AG09319 (cell line): ENCODE results near the gene NRP2.

Source experiments
- DNase-seq: peaks from one replicate; pipeline ENCODE4 v3.0.0-alpha.2; 2010; ENCODE audit warnings: low read depth; ENCODE audit errors: extremely low read depth
- TF ChIP-seq, protein P1 (sequence below): IDR thresholded peaks from 2 replicates; pipeline ENCODE4 v1.5.1; 2011; ENCODE audit warnings: low read depth, mild to moderate bottlenecking, inconsistent platforms, low read length, moderate library complexity

Gene NRP2

DNA sequence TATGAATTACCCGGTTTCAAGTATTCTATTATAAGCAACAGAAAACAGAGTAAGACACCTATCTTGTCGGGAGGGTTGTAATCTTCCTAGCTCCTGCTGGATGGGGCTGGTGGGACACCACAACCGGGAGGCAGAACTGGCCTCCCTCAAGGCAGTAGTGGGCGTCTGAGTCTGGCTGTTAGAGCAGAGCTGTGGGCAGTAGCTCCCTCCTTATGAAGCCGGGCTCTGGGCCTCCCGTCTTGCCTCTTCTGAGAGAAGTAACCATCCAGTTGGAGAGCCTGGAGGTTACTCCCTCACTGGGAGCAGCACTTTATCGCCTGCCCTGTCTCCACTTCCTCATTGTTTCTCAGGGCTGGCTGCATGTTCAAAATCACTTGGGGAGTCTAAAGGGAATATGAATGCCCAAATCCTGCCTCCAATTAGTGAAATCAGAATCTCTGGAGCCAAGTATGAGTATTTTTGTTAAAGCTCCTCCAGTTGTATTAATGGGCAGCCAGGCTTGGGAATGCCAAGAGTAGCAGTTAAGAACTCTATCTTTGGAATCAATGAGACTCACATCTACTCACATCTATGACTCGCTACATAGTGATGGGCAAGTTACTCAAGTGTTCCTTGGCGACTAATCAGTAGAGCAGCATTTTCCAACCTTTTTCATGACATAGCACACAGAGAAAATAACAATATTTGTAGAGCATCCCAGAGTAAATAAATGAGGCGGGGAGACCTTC, 27.3 kb upstream of the NRP2 start:
- DNase-seq = no peak
- TF ChIP-seq, protein P1, sequence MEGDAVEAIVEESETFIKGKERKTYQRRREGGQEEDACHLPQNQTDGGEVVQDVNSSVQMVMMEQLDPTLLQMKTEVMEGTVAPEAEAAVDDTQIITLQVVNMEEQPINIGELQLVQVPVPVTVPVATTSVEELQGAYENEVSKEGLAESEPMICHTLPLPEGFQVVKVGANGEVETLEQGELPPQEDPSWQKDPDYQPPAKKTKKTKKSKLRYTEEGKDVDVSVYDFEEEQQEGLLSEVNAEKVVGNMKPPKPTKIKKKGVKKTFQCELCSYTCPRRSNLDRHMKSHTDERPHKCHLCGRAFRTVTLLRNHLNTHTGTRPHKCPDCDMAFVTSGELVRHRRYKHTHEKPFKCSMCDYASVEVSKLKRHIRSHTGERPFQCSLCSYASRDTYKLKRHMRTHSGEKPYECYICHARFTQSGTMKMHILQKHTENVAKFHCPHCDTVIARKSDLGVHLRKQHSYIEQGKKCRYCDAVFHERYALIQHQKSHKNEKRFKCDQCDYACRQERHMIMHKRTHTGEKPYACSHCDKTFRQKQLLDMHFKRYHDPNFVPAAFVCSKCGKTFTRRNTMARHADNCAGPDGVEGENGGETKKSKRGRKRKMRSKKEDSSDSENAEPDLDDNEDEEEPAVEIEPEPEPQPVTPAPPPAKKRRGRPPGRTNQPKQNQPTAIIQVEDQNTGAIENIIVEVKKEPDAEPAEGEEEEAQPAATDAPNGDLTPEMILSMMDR = no peak

DNA sequence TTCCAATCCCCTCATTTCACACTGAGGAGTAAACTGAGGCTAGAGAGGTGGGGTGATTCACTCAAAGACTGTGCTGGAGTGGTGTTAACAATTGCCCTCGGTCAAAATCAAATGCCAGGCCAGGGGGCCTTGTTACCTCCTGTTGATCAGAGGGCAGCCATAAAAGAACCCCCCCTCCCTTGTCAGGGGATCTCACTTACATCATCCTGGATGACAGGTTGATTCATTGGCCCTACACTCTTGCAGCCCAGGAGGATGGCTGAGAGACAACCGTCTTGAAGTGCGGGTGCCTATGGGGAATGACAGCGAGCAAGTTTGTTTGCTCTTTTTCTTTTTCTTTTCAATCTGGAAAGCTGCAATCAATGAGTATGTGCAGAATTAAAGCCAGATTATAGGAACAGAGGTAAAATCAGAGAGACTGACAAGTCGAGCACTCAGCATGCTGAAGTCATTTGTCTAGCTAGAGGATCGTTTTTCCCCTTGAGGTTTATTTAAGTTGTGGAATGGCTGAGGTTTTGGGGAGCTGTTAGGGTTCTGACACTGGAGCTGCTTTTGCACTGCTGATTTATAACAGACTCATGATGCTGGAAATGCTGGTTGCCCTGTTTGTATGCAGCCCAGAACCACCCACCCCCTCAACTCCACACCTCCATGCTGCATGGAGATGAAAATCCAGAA, 26.4 kb upstream of the NRP2 start:
- no peak for DNase-seq

DNA sequence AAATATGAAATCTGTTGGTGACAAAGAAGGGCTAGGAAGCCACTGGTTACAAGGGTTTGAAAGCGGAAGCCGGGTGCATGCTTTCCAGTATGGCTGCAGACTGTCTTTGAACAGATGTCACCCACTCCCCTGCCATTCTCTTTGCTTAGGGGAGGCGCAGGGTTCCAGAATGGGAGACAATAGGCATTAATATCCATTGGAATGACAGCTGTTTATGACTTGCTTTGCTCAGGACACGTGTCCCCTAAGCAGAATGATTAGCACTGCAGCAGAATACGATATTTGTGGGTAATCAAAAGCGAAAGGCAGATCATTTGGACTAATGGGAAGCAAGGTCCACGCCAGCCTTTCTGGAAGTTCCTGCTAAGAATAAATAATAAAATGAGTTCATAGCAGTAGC, 25.8 kb upstream of the NRP2 start:
- DNase-seq = no peak
- TF ChIP-seq, protein P1 = no peak

More for the DNA sequence above, 26.4 kb upstream of the NRP2 start:
- TF ChIP-seq, protein P1 = no peak

GRCh38 chr2:205656941-205657340, 25.4 kb upstream of the NRP2 start:
- no peak for DNase-seq
- TF ChIP-seq, protein P1 = no peak

DNA sequence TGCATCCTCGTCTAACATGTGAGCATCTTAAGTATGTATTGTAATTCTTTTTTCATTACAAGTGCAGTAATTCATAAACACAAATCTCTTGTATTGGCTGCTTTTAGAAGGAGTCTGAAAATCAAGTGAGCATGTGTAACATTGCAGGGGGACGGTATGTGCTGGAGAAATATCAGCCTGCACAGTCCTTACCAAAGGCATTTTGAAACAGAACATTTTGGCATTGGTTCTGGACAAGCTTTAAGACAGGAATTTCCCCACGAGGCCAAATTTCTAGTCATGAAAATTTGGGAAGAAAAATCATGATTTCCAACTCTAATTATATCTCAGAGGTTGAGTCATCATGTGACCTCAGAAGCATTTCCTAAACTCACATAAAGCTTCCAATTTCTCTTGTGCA, 24.7 kb upstream of the NRP2 start:
- TF ChIP-seq, protein P1 = no peak
- DNase-seq = peak; percentile 80

GRCh38 chr2:205658068-205658467, 24.2 kb upstream of the NRP2 start:
- TF ChIP-seq, protein P1 = no peak
- no peak for DNase-seq

- TF ChIP-seq, protein P1 = no peak
- DNase-seq = no peak
Measured at GRCh38 chr2:205658572-205658971, 23.7 kb upstream of the NRP2 start.
